ENCODE measurements around the gene THSD7B.

DNA sequence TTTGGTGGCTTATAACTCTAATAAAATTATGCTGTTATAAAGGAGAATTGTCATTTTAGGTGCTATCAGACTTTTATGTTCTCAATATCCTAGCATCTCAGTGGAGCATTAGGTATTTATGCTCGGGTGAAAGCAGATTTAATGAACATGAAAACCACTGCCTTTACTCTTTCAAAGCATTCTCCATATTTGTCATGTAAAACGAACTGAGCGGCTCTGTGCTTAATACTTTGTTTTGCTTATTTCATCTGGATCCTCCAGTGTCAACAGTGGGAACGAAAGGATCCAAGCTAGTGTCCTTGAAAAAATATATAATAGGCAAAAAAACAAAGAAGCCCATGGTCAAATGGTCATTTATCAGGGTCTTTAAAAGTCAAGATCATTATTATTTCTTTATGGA is 53.5 kb downstream of the THSD7B start:
- TF ChIP-seq POLR2A (IDR thresholded peaks at IDR 0.05) (no peak), POLR2AphosphoS5 (IDR thresholded peaks at IDR 0.05) (no peak)
- TF ChIP-seq, protein P1, sequence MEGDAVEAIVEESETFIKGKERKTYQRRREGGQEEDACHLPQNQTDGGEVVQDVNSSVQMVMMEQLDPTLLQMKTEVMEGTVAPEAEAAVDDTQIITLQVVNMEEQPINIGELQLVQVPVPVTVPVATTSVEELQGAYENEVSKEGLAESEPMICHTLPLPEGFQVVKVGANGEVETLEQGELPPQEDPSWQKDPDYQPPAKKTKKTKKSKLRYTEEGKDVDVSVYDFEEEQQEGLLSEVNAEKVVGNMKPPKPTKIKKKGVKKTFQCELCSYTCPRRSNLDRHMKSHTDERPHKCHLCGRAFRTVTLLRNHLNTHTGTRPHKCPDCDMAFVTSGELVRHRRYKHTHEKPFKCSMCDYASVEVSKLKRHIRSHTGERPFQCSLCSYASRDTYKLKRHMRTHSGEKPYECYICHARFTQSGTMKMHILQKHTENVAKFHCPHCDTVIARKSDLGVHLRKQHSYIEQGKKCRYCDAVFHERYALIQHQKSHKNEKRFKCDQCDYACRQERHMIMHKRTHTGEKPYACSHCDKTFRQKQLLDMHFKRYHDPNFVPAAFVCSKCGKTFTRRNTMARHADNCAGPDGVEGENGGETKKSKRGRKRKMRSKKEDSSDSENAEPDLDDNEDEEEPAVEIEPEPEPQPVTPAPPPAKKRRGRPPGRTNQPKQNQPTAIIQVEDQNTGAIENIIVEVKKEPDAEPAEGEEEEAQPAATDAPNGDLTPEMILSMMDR (IDR thresholded peaks at IDR 0.05), result no peak

All from prostate gland (tissue), 2 donors.